IMR-90 (cell line): ENCODE data around the gene SLC23A3. TPM values are rescaled to one million over a fixed set of nuclear protein-coding genes. Genes with fewer than 3 reads are reported as not detected.

Experiments used
- CTCF ChIP-seq: conservative IDR thresholded peaks from 2 replicates; pipeline ENCODE4 v1.5.1; 2012; ENCODE audit warnings: mild to moderate bottlenecking, low read depth, low read length, improper control_type of control experiment
- MAFK ChIP-seq: IDR thresholded peaks from 2 replicates; pipeline ENCODE4 v1.6.1; 2012; ENCODE audit warnings: low read depth, low read length, improper control_type of control experiment
- MAZ ChIP-seq: IDR thresholded peaks from 2 replicates; pipeline ENCODE4 v1.6.1; 2012; ENCODE audit warnings: low read depth, mild to moderate bottlenecking, low read length, improper control_type of control experiment, moderate library complexity, borderline replicate concordance
- polyA plus RNA-seq, 3 experiments: library from polyadenylated mRNA; depleted of rRNA; stranded (reverse); fragments of >200 nt; gene quantifications; 2 replicates each; pipeline ENCODE4 v1.2.3, GENCODE V29; 2012; ENCODE audit warnings: low replicate concordance in 1 of 3
- total RNA-seq: library from RNA; depleted of rRNA; stranded (reverse); fragments of >200 nt; gene quantifications from 2 replicates; pipeline ENCODE4 v1.2.3, GENCODE V29; 2012

Gene SLC23A3
- total and polyA plus RNA-seq, 2 of the 4 experiments (the other 2 are of a cell fraction), result 0.18 to 0.65 TPM

GRCh38 chr2:219177552-219178376, 7.9 kb upstream of the SLC23A3 start, which contains the start of gene RETREG2 (continued):
- peak; percentile 56 for TF ChIP-seq CTCF
- 0 out of 2 replicates have a peak, but pooled peaks have one; percentile 7 for TF ChIP-seq MAFK
- peak; percentile 80 for TF ChIP-seq MAZ
